Choroid plexus epithelial cell (primary cell): ENCODE data around the gene ZNF14.
"Not testable (repeated sequence)": the region's sequence is repeated elsewhere in the genome, so short reads cannot be mapped to it uniquely, and the experiment has no call there.

Experiments
- DNase-seq: peaks from one replicate; pipeline ENCODE4 v3.0.0-alpha.2; 2010; ENCODE audit warnings: low read depth
- H3K4me3 ChIP-seq: 2 replicates; pipeline ENCODE4 v1.5.1; 2011; ENCODE audit warnings: low read depth, mild to moderate bottlenecking, control low read depth, low read length, moderate library complexity
- TF ChIP-seq, protein P1 (sequence below): conservative IDR thresholded peaks from 2 replicates; pipeline ENCODE4 v1.5.1; 2011; ENCODE audit warnings: low read depth, mild to moderate bottlenecking, control low read depth, inconsistent platforms, low read length, moderate library complexity

Gene ZNF14

DNA sequence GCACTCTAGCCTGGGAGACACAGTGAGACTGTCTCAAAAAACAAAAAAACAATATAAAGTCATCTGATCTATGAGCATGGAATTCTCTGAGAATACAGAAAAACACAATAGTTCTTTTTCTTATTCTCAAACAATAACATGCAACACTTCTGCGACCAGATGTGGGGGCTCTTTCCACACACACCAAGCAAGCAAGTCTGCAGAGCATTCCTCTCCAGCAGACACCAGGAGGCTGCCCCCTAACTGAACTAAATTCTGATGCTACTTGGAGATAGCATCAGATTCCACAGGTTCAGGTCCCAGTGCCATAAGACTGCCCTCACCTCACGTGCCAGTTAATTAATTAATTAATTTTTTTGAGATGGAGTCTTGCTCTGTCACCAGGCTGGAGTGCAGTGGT is 36.5 kb downstream of the ZNF14 start:
- TF ChIP-seq, protein P1, sequence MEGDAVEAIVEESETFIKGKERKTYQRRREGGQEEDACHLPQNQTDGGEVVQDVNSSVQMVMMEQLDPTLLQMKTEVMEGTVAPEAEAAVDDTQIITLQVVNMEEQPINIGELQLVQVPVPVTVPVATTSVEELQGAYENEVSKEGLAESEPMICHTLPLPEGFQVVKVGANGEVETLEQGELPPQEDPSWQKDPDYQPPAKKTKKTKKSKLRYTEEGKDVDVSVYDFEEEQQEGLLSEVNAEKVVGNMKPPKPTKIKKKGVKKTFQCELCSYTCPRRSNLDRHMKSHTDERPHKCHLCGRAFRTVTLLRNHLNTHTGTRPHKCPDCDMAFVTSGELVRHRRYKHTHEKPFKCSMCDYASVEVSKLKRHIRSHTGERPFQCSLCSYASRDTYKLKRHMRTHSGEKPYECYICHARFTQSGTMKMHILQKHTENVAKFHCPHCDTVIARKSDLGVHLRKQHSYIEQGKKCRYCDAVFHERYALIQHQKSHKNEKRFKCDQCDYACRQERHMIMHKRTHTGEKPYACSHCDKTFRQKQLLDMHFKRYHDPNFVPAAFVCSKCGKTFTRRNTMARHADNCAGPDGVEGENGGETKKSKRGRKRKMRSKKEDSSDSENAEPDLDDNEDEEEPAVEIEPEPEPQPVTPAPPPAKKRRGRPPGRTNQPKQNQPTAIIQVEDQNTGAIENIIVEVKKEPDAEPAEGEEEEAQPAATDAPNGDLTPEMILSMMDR, result no peak
- H3K4me3 ChIP-seq, result no peak overlapping the region
- DNase-seq, result no peak

- H3K4me3 ChIP-seq, result no peak overlapping the region
- TF ChIP-seq, protein P1, result no peak
- no peak for DNase-seq
Observed at GRCh38 chr19:19691683-19692082, 41.2 kb downstream of the ZNF14 start.

GRCh38 chr19:19689023-19689422 is 43.9 kb downstream of the ZNF14 start:
- H3K4me3 ChIP-seq, DNase-seq: not testable (repeated sequence)

- TF ChIP-seq, protein P1, result no peak
- DNase-seq, result no peak
- H3K4me3 ChIP-seq, result no peak overlapping the region
Observed at GRCh38 chr19:19687090-19687489, 45.8 kb downstream of the ZNF14 start.

DNA sequence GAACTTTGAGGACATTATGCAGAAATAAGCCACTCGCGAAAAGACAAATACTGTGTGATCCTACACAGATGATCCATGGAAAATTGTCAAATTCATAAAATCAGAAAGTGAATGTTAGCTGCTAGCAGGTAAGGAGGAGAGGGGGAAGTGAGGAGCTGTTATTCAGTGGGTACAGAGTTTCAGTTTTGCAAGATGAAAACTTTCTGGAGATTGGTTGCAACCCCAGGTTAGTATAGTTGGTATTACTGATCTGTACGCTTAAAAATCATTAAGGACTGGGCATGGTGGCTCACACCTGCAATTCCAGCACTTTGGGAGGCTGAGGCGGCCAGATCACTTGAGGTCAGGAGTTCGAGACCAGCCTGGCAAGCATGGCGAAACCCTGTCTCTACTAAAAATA is 46.3 kb downstream of the ZNF14 start:
- no peak overlapping the region for H3K4me3 ChIP-seq
- TF ChIP-seq, protein P1, result no peak
- DNase-seq, result no peak

DNA sequence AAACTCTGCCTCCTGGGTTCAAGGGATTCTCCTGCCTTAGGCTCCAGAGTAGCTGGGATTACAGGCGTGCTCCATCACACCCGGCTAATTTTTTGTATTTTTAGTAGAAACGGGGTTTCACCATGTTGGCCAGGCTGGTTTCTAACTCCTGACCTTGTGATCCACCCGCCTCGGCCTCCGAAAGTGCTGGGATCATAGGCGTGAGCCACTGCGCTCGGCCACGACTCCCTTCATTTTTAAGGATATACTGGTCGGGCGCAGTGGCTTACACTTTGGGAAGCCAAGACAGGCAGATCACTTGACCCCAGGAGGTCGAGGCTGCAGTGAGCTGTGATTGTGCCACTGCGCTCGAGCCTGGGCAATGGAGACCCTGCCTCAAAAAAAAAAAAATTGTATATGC is 46.8 kb downstream of the ZNF14 start:
- DNase-seq, H3K4me3 ChIP-seq: not testable (repeated sequence)

- H3K4me3 ChIP-seq, result no peak overlapping the region
- TF ChIP-seq, protein P1, result no peak
- no peak for DNase-seq
Observed at GRCh38 chr19:19679176-19680073, 53.5 kb downstream of the ZNF14 start.

- no peak for DNase-seq
- no peak overlapping the region for H3K4me3 ChIP-seq
- TF ChIP-seq, protein P1, result no peak
Observed at GRCh38 chr19:19677579-19677978, 55.3 kb downstream of the ZNF14 start.
